ENCODE results near the gene RRM2. TPM values are rescaled to one million over a fixed set of nuclear protein-coding genes. Genes with fewer than 3 reads are reported as not detected.

The RRM2 gene
- total and polyA plus RNA-seq, 7 donors, result 0.27 to 9.3 (median 0.96) TPM; not detected in 2

DNA sequence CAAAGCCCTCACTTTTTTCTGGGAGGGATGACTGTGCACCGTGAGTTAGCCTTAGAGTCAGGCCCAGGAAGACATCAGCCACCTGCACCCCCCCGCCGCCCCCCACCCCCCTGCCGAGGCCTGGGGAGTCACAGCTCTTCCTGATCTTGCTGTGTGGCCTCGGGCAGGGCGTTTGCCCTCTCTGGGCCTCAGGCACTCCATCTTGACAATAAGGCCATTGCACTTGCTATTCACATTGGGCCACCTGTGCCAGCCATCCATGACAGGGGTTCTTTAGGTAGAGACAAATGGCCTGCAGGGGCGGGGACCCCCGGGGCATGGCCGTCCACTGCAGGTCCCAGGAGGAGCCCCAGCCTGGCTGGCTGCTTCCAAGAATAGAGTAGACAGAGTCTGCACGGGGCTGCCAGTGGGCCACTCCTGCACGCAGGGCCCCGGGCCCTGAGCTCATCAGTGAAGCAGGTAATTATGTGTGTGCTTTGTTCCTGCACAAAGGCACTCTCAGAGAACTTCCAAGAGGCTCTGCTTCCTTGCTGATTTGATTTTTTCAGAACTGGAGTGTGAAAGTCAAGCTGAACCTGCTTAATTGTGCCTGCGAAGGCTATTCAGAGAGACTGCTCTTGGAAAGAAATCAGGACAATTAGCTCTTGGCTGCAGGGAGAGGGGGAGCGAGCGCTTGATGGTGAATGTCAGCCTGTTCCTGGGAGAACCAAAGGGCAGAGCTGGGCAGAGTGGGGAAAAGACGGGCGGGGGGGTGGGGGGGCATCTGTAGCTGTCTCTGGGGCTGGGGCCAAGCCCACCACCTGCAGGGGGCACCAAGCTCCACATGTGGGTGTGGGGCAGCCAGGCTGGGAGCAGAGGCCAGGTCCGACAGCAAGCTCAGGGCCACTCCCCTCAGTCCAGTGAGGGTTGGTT is 40.3 kb downstream of the RRM2 start:
- DNase-seq (no peak), ATAC-seq (peak in 1 of 4 donors; percentile 42)
- Histone ChIP-seq H3K9me3 (no peaks in the 10 kb centered on the region), H3K27ac (no peak overlapping the region), H3K4me1 (no peaks in the 10 kb centered on the region), H3K4me3 (no peak overlapping the region), H3K36me3 (ENCODE audit: insufficient read depth in 1 of 2, low read depth in 1 of 2) (no peaks in the 10 kb centered on the region), H3K27me3 (ENCODE audit: insufficient read depth in 3 of 3, low read length in 2 of 3) (peaks cover 0 to 5% (median 2%) of the 10 kb centered on the region in 3 donors)
- intact Hi-C loops (cut with DNase I), result no loop called here
- 68 to 80% (median 70%) methylated on average over 18 of the region's 18 CpGs for WGBS, 3 donors
- TF ChIP-seq, protein P1, sequence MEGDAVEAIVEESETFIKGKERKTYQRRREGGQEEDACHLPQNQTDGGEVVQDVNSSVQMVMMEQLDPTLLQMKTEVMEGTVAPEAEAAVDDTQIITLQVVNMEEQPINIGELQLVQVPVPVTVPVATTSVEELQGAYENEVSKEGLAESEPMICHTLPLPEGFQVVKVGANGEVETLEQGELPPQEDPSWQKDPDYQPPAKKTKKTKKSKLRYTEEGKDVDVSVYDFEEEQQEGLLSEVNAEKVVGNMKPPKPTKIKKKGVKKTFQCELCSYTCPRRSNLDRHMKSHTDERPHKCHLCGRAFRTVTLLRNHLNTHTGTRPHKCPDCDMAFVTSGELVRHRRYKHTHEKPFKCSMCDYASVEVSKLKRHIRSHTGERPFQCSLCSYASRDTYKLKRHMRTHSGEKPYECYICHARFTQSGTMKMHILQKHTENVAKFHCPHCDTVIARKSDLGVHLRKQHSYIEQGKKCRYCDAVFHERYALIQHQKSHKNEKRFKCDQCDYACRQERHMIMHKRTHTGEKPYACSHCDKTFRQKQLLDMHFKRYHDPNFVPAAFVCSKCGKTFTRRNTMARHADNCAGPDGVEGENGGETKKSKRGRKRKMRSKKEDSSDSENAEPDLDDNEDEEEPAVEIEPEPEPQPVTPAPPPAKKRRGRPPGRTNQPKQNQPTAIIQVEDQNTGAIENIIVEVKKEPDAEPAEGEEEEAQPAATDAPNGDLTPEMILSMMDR (IDR thresholded peaks at IDR 0.05), result no peak

DNA sequence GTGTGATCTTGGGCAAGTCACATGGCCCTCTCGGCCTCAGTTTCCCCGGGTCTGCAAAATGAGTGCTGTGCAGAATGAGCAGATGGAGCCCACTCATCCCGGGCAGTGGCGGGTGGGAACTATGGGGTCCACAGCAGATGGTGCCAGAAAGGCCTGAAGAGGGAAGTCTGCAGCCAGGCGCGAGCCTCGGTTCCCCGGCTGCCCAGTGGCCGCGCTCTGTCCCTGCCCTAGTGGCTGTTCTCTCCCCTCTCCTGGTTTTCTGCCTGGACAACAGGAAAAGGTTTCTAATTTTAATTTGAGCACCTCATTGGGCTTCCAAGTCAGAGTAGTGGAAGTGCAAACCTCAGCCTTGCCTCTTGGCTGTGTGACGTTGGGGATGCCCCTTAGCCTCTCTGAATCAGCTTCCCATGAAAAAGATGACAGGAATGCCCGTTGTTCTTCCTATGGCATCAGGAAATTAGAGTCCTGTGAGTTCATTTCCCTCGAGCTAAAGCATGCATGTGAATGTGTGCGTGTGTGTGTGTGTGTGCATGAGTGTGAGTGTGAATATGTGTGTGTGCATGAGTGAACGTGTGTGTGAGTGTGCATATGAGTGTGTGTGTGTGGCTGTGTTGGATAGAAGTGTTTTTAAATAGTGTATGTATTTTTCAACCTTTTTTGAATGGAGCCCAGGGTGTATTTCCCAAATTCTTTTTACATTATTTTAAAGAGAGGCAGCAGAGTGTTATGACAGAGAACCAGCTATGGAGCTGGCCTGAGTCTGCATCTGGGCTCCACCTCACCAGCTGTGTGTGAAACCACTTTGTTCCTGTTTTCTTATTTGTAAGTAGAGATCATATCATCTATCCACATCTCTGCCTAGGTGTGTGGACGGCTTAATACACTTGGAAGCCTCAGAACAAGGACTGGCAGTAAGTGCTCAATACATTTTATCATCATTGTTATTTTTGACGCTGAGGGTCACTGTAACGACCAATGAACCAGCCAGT is 41.3 kb downstream of the RRM2 start:
- 85 to 89% (median 89%) methylated on average over 17 to 18 of the region's 18 CpGs for WGBS, 3 donors
- no peaks in the 10 kb centered on the region for H3K36me3 ChIP-seq (ENCODE audit: insufficient read depth in 1 of 2, low read depth in 1 of 2)
- H3K4me1 ChIP-seq, result no peaks in the 10 kb centered on the region
- no peaks in the 10 kb centered on the region for H3K9me3 ChIP-seq
- intact Hi-C loops (cut with DNase I), result no loop called here
- H3K4me3 ChIP-seq, result no peak overlapping the region
- DNase-seq (no peak), ATAC-seq (no peak)
- no peak overlapping the region for H3K27ac ChIP-seq
- H3K27me3 ChIP-seq (ENCODE audit: insufficient read depth in 3 of 3, low read length in 2 of 3), result peaks cover 0 to 5% (median 2%) of the 10 kb centered on the region in 3 donors
- TF ChIP-seq, protein P1 (IDR thresholded peaks at IDR 0.05), result no peak

DNA sequence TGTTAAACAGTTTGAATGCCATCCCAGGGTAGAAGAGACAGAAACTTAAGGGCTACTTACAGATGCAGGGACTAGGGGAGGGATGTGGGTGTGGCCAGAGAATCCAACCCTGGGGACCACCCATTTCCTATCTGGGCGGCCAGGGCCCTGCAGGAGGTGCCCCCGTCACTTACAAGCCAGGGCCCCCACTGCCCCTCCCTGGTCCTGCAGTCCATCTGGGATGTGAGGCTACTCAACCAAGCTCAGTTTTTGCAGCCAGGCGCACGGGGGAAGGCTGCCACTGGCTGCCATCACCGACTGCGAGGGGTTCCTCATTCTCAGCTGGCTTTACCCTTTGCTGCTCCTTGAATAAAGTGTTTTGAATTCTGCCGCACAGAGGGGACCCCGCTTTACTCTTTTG is 42.1 kb downstream of the RRM2 start:
- H3K4me1 ChIP-seq, result no peaks in the 10 kb centered on the region
- H3K36me3 ChIP-seq (ENCODE audit: insufficient read depth in 1 of 2, low read depth in 1 of 2), result no peaks in the 10 kb centered on the region
- no peak overlapping the region for H3K4me3 ChIP-seq
- TF ChIP-seq, protein P1 (IDR thresholded peaks at IDR 0.05), result no peak
- DNase-seq (no peak), ATAC-seq (no peak)
- intact Hi-C loops (cut with DNase I), result no loop called here
- H3K9me3 ChIP-seq, result no peaks in the 10 kb centered on the region
- H3K27ac ChIP-seq, result no peak overlapping the region
- 93 to 99% (median 95%) methylated on average over 7 to 8 of the region's 8 CpGs for WGBS, 3 donors
- peaks cover 0 to 5% (median 2%) of the 10 kb centered on the region in 3 donors for H3K27me3 ChIP-seq (ENCODE audit: insufficient read depth in 3 of 3, low read length in 2 of 3)

DNA sequence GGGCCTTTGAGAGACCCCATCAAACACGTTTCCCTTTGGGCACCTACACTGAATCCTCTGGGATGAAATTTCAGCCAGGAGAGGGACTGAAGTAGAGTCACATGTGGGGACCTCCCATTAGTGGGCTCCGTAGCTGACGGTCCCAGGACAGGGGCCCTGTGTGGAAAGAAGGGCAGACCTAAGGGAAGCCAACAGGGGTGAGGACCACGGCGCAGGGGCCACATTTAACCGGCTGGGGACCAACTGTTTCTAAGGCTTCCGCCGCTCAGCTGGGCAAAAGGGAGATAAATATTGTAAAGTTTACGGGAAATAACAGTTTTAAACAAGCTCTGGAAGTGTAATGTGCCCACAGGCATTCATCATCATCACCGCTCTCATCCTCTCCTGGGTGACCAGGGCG is 42.7 kb downstream of the RRM2 start:
- H3K36me3 ChIP-seq (ENCODE audit: insufficient read depth in 1 of 2, low read depth in 1 of 2), result no peaks in the 10 kb centered on the region
- intact Hi-C loops (cut with DNase I), result no loop called here
- H3K4me1 ChIP-seq, result no peaks in the 10 kb centered on the region
- ATAC-seq, result no peak
- no peak overlapping the region for H3K27ac ChIP-seq
- WGBS, 3 donors, result 91 to 94% (median 92%) methylated on average over 11 of the region's 11 CpGs
- H3K27me3 ChIP-seq (ENCODE audit: insufficient read depth in 3 of 3, low read length in 2 of 3), result peaks cover 0 to 5% (median 2%) of the 10 kb centered on the region in 3 donors
- no peak for DNase-seq
- TF ChIP-seq, protein P1 (IDR thresholded peaks at IDR 0.05), result no peak
- no peaks in the 10 kb centered on the region for H3K9me3 ChIP-seq
- H3K4me3 ChIP-seq, result no peak overlapping the region

Data from psoas muscle (tissue), 8 donors.